Right atrium auricular region (tissue), 2 donors: ENCODE data around the gene SLC8B1. TPM values are rescaled to one million over a fixed set of nuclear protein-coding genes. Genes with fewer than 3 reads are reported as not detected.

Experiments
- DNase-seq: peaks from one replicate; pipeline ENCODE4 v3.0.0-alpha.2; 2019; ENCODE audit warnings: low spot score
- H3K27ac ChIP-seq, 2 donors: fragments of 200-600 bp; sonication (generic); 1 replicate in 1 of 2; 2 replicates in 1 of 2; pipeline ENCODE4 v1.5.1; 2016 to 2019
- H3K27me3 ChIP-seq, 2 donors: fragments of 200-600 bp; sonication (generic); one replicate each; pipeline versions ENCODE4 v1.5.1 to v1.6.0; 2017 to 2019
- H3K36me3 ChIP-seq: fragments of 200-600 bp; sonication (generic); one replicate; pipeline ENCODE4 v1.5.1; 2016
- H3K4me1 ChIP-seq, 2 donors: fragments of 200-600 bp; sonication (generic); one replicate each; pipeline versions ENCODE4 v1.5.1 to v1.6.0; 2017 to 2019
- H3K4me3 ChIP-seq, 2 donors: fragments of 200-600 bp; sonication (generic); 1 replicate in 1 of 2; 2 replicates in 1 of 2; pipeline ENCODE4 v1.5.1; 2017 to 2019; ENCODE audit warnings: mild to moderate bottlenecking in 1 of 2, moderate library complexity in 1 of 2
- H3K9me3 ChIP-seq, 2 donors: fragments of 200-600 bp; sonication (generic); one replicate each; pipeline ENCODE4 v1.5.1; 2019
- CTCF ChIP-seq, 2 donors: fragments of 200-600 bp; sonication (generic); IDR thresholded peaks; one replicate each; pipeline ENCODE4 v1.5.1; 2019; ENCODE audit warnings: antibody characterized with exemption in 2 of 2
- total RNA-seq, 2 donors: library from RNA; depleted of rRNA; stranded (reverse); fragments of >200 nt; gene quantifications; one replicate each; pipeline ENCODE4 v1.1.0, GENCODE V29; 2016

The SLC8B1 gene
- total RNA-seq, 2 donors from 2014 or later = 17.1 to 18.8 TPM

GRCh38 chr12:113291586-113291985, 43.3 kb downstream of the SLC8B1 start:
- H3K4me1 ChIP-seq = peaks cover 0 to 23% of the 10 kb centered on the region in 2 donors
- H3K27ac ChIP-seq = no peak overlapping the region
- DNase-seq = no peak
- no peak overlapping the region for H3K4me3 ChIP-seq
- H3K27me3 ChIP-seq = no peaks in the 10 kb centered on the region
- H3K9me3 ChIP-seq = no peaks in the 10 kb centered on the region
- peaks cover 91% of the 10 kb centered on the region for H3K36me3 ChIP-seq
- TF ChIP-seq CTCF (IDR thresholded peaks at IDR 0.05) = no peak

- DNase-seq = no peak
- TF ChIP-seq CTCF (IDR thresholded peaks at IDR 0.05) = no peak
Measured at GRCh38 chr12:113290506-113290905, 44.4 kb downstream of the SLC8B1 start.

GRCh38 chr12:113289361-113289760, 45.5 kb downstream of the SLC8B1 start:
- no peak overlapping the region for H3K27ac ChIP-seq
- no peak overlapping the region for H3K4me3 ChIP-seq
- H3K36me3 ChIP-seq = peaks cover 98% of the 10 kb centered on the region

More at GRCh38 chr12:113290506-113290905, 44.4 kb downstream of the SLC8B1 start:
- Histone ChIP-seq H3K27ac (no peak overlapping the region), H3K4me1 (peaks cover 0 to 12% of the 10 kb centered on the region in 2 donors), H3K36me3 (peaks cover 91% of the 10 kb centered on the region), H3K4me3 (no peak overlapping the region), H3K9me3 (no peaks in the 10 kb centered on the region), H3K27me3 (no peaks in the 10 kb centered on the region)

DNA sequence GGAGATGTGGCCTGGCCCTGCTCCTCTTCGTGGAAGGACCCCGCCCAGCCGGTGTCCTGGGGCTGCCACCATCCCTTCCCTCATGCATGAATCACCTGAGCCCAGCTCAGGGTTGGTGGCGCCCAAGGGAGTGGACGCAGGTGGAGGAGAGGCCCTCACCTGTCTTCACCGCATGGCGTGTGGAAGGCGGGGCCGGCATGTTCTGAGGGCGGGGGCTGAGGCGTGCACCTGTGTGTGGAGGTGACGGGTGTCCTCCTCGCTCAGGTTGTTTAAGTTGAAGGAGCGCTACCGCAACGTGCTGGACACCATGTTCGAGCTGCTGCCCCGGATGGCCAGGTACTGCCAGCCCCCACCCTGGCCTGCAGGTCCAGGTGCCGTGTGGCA, 47.0 kb downstream of the SLC8B1 start:
- Histone ChIP-seq H3K27ac (no peak overlapping the region), H3K4me1 (no peaks in the 10 kb centered on the region), H3K27me3 (no peaks in the 10 kb centered on the region), H3K36me3 (peaks cover 94% of the 10 kb centered on the region), H3K9me3 (no peaks in the 10 kb centered on the region), H3K4me3 (no peak overlapping the region)
- no peak for TF ChIP-seq CTCF (IDR thresholded peaks at IDR 0.05)
- no peak for DNase-seq

More at GRCh38 chr12:113289361-113289760, 45.5 kb downstream of the SLC8B1 start:
- no peak for TF ChIP-seq CTCF (IDR thresholded peaks at IDR 0.05)
- DNase-seq = no peak
- Histone ChIP-seq H3K9me3 (no peaks in the 10 kb centered on the region), H3K4me1 (peaks cover 0 to 3% of the 10 kb centered on the region in 2 donors), H3K27me3 (no peaks in the 10 kb centered on the region)

- no peak for TF ChIP-seq CTCF (IDR thresholded peaks at IDR 0.05)
Measured at GRCh38 chr12:113287146-113287898, 47.6 kb downstream of the SLC8B1 start.

More at GRCh38 chr12:113287146-113287898, 47.6 kb downstream of the SLC8B1 start:
- Histone ChIP-seq H3K27ac (no peak overlapping the region), H3K4me3 (no peak overlapping the region), H3K9me3 (no peaks in the 10 kb centered on the region), H3K36me3 (peaks cover 88% of the 10 kb centered on the region), H3K4me1 (no peaks in the 10 kb centered on the region), H3K27me3 (no peaks in the 10 kb centered on the region)
- no peak for DNase-seq
